ENCODE results near the gene MIOS.

Gene MIOS

DNA sequence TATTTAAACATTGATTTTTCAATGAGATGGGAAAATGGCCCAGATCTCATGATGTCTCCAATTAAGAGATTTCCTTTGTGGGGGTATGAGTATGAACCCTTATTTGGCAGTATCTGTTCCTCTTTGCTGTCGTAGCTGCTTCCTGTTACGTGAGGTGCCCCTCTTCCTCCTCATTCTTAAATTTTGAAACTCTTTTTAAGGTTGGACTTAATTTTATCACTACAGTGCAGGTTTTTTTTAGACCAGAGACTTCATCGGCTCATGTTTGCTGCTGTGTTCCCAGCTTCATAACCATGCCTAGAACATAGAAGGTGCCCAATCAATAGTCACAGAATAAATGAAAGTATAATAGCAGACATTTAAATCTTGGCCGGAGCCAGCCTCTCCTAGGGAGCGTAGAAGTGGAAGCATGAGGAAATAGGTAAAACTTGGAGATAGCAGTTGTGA is 2.4 kb downstream of the MIOS start:
- no peaks in the 10 kb centered on the region for H3K9me3 ChIP-seq (ENCODE audit: insufficient read depth, low read length)
- DNase-seq (ENCODE audit: low read depth, low spot score), result no peak
- TF ChIP-seq ZNF274 (IDR thresholded peaks at IDR 0.05; ENCODE audit: low read depth, low read length), result no peak
- no peak for TF ChIP-seq SUZ12 (IDR thresholded peaks at IDR 0.05; ENCODE audit: extremely low read depth, insufficient read depth, insufficient read length)
- TF ChIP-seq YY1 (IDR thresholded peaks at IDR 0.05; ENCODE audit: insufficient read depth, insufficient read length), result no peak
- no peak overlapping the region for H3K4me3 ChIP-seq (ENCODE audit: insufficient read length, low read depth)
- peaks cover 45% of the 10 kb centered on the region for H3K36me3 ChIP-seq (ENCODE audit: insufficient read depth, insufficient read length, low read length)
- H3K9ac ChIP-seq (ENCODE audit: insufficient read length, low read depth), result no peak overlapping the region
- H3K4me1 ChIP-seq (ENCODE audit: insufficient read depth, insufficient read length), result no peaks in the 10 kb centered on the region
- no peaks in the 10 kb centered on the region for H3K27me3 ChIP-seq (ENCODE audit: insufficient read depth, insufficient read length)

DNA sequence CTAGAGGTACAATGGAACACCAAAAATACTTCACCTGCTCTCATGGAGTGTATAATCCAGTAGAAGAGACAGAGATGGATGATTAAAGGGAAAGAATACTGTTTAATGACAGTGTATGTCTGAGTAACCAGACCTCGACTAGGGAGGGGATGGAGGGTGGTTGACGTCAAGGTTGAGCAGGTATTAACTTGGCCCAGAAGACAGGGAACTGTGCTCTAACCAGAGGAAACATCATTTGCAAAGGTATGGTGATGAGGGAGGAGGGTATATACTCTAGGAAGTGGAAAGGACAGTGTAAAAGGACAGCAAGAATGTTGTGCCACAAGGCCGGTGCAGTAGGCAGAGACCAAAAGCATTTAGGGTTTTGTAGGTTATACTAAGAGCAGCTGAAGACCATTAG is 2.9 kb downstream of the MIOS start:
- H3K4me1 ChIP-seq (ENCODE audit: insufficient read depth, insufficient read length), result no peaks in the 10 kb centered on the region
- no peak overlapping the region for H3K9ac ChIP-seq (ENCODE audit: insufficient read length, low read depth)
- peaks cover 48% of the 10 kb centered on the region for H3K36me3 ChIP-seq (ENCODE audit: insufficient read depth, insufficient read length, low read length)
- H3K9me3 ChIP-seq (ENCODE audit: insufficient read depth, low read length), result no peaks in the 10 kb centered on the region
- TF ChIP-seq ZNF274 (IDR thresholded peaks at IDR 0.05; ENCODE audit: low read depth, low read length) (no peak), YY1 (IDR thresholded peaks at IDR 0.05; ENCODE audit: insufficient read depth, insufficient read length) (no peak), SUZ12 (IDR thresholded peaks at IDR 0.05; ENCODE audit: extremely low read depth, insufficient read depth, insufficient read length) (no peak)
- no peak overlapping the region for H3K4me3 ChIP-seq (ENCODE audit: insufficient read length, low read depth)
- no peak for DNase-seq (ENCODE audit: low read depth, low spot score)
- no peaks in the 10 kb centered on the region for H3K27me3 ChIP-seq (ENCODE audit: insufficient read depth, insufficient read length)

DNA sequence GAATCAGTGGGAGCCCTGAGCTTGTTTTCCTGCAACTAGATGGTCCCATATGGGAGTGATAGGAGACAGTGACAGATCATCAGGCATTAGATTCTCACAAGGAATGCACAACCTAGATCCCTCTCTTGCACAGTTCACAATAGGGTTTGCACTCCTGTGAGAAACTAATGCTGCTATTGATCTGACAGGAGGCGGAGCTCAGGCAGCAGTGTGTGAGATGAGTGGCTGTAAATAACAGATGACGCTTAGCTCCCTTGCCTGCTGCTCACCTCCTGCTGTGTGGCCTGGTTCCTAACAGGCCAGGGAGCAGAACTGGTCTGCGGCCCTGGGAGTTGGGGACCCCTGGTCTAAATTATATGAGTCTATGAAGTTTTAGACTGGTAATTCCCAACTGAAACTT is 3.9 kb downstream of the MIOS start:
- DNase-seq (ENCODE audit: low read depth, low spot score), result no peak
- TF ChIP-seq YY1 (IDR thresholded peaks at IDR 0.05; ENCODE audit: insufficient read depth, insufficient read length), result no peak
- TF ChIP-seq SUZ12 (IDR thresholded peaks at IDR 0.05; ENCODE audit: extremely low read depth, insufficient read depth, insufficient read length), result no peak
- no peak for TF ChIP-seq ZNF274 (IDR thresholded peaks at IDR 0.05; ENCODE audit: low read depth, low read length)
- no peaks in the 10 kb centered on the region for H3K4me1 ChIP-seq (ENCODE audit: insufficient read depth, insufficient read length)
- H3K36me3 ChIP-seq (ENCODE audit: insufficient read depth, insufficient read length, low read length), result peaks cover 57% of the 10 kb centered on the region
- H3K4me3 ChIP-seq (ENCODE audit: insufficient read length, low read depth), result no peak overlapping the region
- H3K27me3 ChIP-seq (ENCODE audit: insufficient read depth, insufficient read length), result no peaks in the 10 kb centered on the region
- H3K9me3 ChIP-seq (ENCODE audit: insufficient read depth, low read length), result no peaks in the 10 kb centered on the region
- no peak overlapping the region for H3K9ac ChIP-seq (ENCODE audit: insufficient read length, low read depth)

DNA sequence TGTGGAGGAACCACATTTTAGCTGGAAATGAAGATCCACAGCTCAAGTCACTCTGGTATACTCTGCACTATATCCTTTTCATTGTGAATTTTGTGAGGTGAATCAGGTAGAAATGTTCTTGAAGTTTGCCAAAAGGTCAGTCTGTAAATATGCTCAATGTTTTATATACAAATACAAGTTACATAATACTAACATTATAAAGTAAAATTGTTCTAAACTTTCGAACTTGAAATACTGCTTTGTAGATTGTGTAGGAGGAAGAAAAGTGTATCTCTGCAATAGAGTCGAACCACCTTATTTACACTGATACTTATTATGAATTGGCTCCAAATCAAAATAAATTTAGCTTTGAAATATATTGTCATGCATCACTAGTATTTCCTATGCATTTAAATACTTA is 7.0 kb downstream of the MIOS start:
- H3K27me3 ChIP-seq (ENCODE audit: insufficient read depth, insufficient read length), result no peaks in the 10 kb centered on the region
- H3K9me3 ChIP-seq (ENCODE audit: insufficient read depth, low read length), result no peaks in the 10 kb centered on the region
- H3K36me3 ChIP-seq (ENCODE audit: insufficient read depth, insufficient read length, low read length), result peaks cover 74% of the 10 kb centered on the region
- no peak for TF ChIP-seq SUZ12 (IDR thresholded peaks at IDR 0.05; ENCODE audit: extremely low read depth, insufficient read depth, insufficient read length)
- TF ChIP-seq YY1 (IDR thresholded peaks at IDR 0.05; ENCODE audit: insufficient read depth, insufficient read length), result no peak
- no peak overlapping the region for H3K9ac ChIP-seq (ENCODE audit: insufficient read length, low read depth)
- H3K4me3 ChIP-seq (ENCODE audit: insufficient read length, low read depth), result no peak overlapping the region
- DNase-seq (ENCODE audit: low read depth, low spot score), result no peak
- no peaks in the 10 kb centered on the region for H3K4me1 ChIP-seq (ENCODE audit: insufficient read depth, insufficient read length)

DNA sequence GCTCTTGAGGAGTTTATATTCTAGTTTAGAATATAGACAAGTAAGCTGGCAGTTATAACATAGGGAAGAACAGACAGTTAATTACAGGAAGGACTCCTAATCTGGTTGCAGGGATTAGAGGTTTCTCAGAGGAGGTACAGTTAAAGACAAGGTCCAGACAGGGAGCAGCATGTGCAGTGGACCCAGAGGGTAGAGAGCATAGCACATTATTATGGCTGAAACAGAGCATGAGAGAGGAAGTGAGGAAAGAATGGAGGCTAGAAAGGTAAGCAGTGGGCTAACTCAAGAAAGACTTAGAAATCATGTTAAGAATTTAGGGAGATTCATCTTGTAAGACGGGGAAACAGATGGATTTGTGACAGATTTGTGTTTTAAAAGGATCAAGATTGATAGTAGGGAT is 9.7 kb downstream of the MIOS start:
- H3K4me3 ChIP-seq (ENCODE audit: insufficient read length, low read depth), result no peak overlapping the region
- H3K27me3 ChIP-seq (ENCODE audit: insufficient read depth, insufficient read length), result no peaks in the 10 kb centered on the region
- peaks cover 68% of the 10 kb centered on the region for H3K36me3 ChIP-seq (ENCODE audit: insufficient read depth, insufficient read length, low read length)
- no peaks in the 10 kb centered on the region for H3K4me1 ChIP-seq (ENCODE audit: insufficient read depth, insufficient read length)
- no peaks in the 10 kb centered on the region for H3K9me3 ChIP-seq (ENCODE audit: insufficient read depth, low read length)
- H3K9ac ChIP-seq (ENCODE audit: insufficient read length, low read depth), result no peak overlapping the region
- DNase-seq (ENCODE audit: low read depth, low spot score), result no peak
- TF ChIP-seq YY1 (IDR thresholded peaks at IDR 0.05; ENCODE audit: insufficient read depth, insufficient read length), result no peak
- TF ChIP-seq ZNF274 (IDR thresholded peaks at IDR 0.05; ENCODE audit: low read depth, low read length), result no peak
- no peak for TF ChIP-seq SUZ12 (IDR thresholded peaks at IDR 0.05; ENCODE audit: extremely low read depth, insufficient read depth, insufficient read length)

DNA sequence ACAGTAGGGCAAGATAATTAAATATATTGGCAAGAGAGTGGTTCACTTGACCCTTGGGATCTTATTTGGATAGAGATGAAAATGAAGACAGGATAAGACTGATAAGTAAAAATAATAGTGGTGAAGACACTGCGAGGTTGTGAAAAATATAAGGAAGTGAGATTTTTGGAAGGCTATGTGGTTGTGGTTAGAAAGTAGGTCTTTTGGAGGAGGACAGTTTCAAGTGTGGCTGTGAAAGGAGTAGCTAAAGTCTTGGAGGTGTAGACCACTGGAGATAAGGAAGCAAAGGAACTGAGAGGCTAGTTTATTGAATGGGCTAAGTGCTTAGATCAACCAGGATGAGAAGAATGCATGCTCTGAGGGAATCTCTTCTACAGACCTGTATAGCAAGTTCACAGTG is 11.2 kb downstream of the MIOS start:
- no peak for TF ChIP-seq SUZ12 (IDR thresholded peaks at IDR 0.05; ENCODE audit: extremely low read depth, insufficient read depth, insufficient read length)
- TF ChIP-seq YY1 (IDR thresholded peaks at IDR 0.05; ENCODE audit: insufficient read depth, insufficient read length), result no peak
- no peak for TF ChIP-seq ZNF274 (IDR thresholded peaks at IDR 0.05; ENCODE audit: low read depth, low read length)
- Histone ChIP-seq H3K36me3 (ENCODE audit: insufficient read depth, insufficient read length, low read length) (peaks cover 62% of the 10 kb centered on the region), H3K27me3 (ENCODE audit: insufficient read depth, insufficient read length) (no peaks in the 10 kb centered on the region), H3K4me3 (ENCODE audit: insufficient read length, low read depth) (no peak overlapping the region), H3K4me1 (ENCODE audit: insufficient read depth, insufficient read length) (no peaks in the 10 kb centered on the region), H3K9me3 (ENCODE audit: insufficient read depth, low read length) (no peaks in the 10 kb centered on the region), H3K9ac (ENCODE audit: insufficient read length, low read depth) (no peak overlapping the region)
- no peak for DNase-seq (ENCODE audit: low read depth, low spot score)

DNA sequence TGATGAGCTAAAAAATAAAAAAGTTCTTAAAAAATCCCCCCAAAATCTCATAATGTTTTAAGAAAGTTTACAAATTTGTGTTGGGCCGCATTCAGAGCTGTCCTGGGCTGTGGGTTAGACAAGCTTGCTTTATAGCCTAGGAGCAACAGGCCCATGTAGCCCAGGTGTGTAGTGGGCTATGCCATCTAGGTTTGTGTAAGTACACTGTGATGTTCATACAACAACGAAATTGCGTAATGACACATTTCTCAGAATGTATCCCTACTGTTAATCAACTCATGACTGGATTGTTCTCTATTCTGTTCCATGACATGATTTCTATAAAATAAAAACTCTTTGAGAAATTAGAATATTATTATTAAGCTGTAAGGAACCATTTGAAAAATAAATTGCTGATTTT is 13.0 kb downstream of the MIOS start:
- H3K9ac ChIP-seq (ENCODE audit: insufficient read length, low read depth), result no peak overlapping the region
- TF ChIP-seq SUZ12 (IDR thresholded peaks at IDR 0.05; ENCODE audit: extremely low read depth, insufficient read depth, insufficient read length) (no peak), ZNF274 (IDR thresholded peaks at IDR 0.05; ENCODE audit: low read depth, low read length) (no peak), YY1 (IDR thresholded peaks at IDR 0.05; ENCODE audit: insufficient read depth, insufficient read length) (no peak)
- H3K4me3 ChIP-seq (ENCODE audit: insufficient read length, low read depth), result no peak overlapping the region
- no peak for DNase-seq (ENCODE audit: low read depth, low spot score)
- no peaks in the 10 kb centered on the region for H3K27me3 ChIP-seq (ENCODE audit: insufficient read depth, insufficient read length)
- H3K36me3 ChIP-seq (ENCODE audit: insufficient read depth, insufficient read length, low read length), result peaks cover 52% of the 10 kb centered on the region
- no peaks in the 10 kb centered on the region for H3K9me3 ChIP-seq (ENCODE audit: insufficient read depth, low read length)
- no peaks in the 10 kb centered on the region for H3K4me1 ChIP-seq (ENCODE audit: insufficient read depth, insufficient read length)

Measured in NT2/D1 (cell line).